Measurements from ENCODE around the gene UTP3.
"Not testable (repeated sequence)": the region's sequence is repeated elsewhere in the genome, so short reads cannot be mapped to it uniquely, and the experiment has no call there.

UTP3 gene

DNA sequence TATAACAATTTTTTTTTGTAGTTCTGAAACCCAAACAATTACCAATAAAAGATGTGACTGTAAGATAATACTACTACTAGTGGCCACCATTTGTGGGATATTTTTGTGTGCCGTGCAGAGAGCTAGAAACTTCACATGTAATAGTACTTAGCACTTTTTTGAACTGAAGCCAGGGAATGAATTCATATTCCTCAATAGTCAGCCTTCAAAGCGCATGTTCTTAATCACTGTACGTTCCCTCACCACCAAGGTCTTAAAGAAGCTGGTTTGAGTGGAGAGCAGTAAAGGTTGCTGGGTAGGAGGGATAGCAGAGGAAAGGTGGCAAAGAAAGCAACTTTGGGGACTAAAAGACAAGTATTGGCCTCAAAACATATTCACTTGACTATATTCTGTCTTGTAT, 23.8 kb downstream of the UTP3 start:
- Histone ChIP-seq H3K27me3 (ENCODE audit: control insufficient read depth, insufficient read depth, low read length) (no peaks in the 10 kb centered on the region), H3K27ac (ENCODE audit: low read depth, low read length) (no peak overlapping the region), H3K4me3 (ENCODE audit: low read length) (no peak overlapping the region), H3K9ac (ENCODE audit: low read length) (no peak overlapping the region), H3K36me3 (ENCODE audit: control insufficient read depth, insufficient read depth, low read length) (no peaks in the 10 kb centered on the region), H3K4me1 (ENCODE audit: control insufficient read depth, insufficient read depth, low read length) (peaks cover under 1% of the 10 kb centered on the region)

DNA sequence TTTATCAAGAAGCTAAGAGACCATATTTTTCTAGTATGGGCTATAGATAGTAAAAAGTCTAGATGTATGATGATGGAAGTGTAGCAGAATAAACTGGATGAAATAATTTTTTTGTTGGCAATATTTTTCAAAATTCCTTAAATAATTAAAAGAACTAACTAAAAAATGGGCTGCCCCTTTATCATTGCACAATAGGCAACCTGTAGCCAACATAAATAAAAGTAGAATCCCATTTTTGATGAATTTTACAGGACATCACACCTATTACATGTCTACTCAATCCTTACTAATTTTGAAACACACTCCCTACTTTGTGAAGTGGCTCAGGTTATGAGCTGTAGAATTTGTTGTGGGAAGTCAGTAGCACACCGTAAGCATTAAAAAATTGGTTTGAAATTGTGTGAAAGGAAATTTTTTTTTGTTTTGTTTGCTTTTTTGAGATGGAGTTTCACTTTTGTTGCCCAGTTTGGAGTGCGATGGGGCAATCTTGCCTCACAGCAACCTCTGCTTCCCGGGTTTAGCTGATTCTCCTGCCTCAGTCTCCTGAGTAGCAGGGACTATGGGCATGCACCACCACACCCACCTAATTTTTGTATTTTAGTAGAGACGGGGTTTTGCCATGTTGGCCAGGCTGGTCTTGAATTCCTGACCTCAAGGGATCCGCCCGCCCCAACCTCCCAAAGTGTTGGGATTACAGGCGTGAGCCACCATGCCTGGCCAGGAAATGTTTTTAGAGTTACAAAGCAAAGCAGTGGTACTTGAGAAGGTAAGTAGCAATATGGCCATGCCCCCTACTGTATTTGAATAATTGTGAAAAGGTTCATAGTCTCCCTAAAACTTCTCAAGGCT, 24.5 kb downstream of the UTP3 start:
- Histone ChIP-seq H3K4me1 (ENCODE audit: control insufficient read depth, insufficient read depth, low read length) (no peaks in the 10 kb centered on the region), H3K9ac (ENCODE audit: low read length) (no peak overlapping the region), H3K27me3 (ENCODE audit: control insufficient read depth, insufficient read depth, low read length) (no peaks in the 10 kb centered on the region), H3K4me3 (ENCODE audit: low read length) (no peak overlapping the region), H3K36me3 (ENCODE audit: control insufficient read depth, insufficient read depth, low read length) (no peaks in the 10 kb centered on the region), H3K27ac (ENCODE audit: low read depth, low read length) (no peak overlapping the region)

- Histone ChIP-seq H3K27ac (ENCODE audit: low read depth, low read length) (no peak overlapping the region), H3K4me3 (ENCODE audit: low read length) (no peak overlapping the region), H3K9ac (ENCODE audit: low read length) (no peak overlapping the region), H3K27me3 (ENCODE audit: control insufficient read depth, insufficient read depth, low read length) (no peaks in the 10 kb centered on the region), H3K4me1 (ENCODE audit: control insufficient read depth, insufficient read depth, low read length) (no peaks in the 10 kb centered on the region), H3K36me3 (ENCODE audit: control insufficient read depth, insufficient read depth, low read length) (no peaks in the 10 kb centered on the region)
Measured at GRCh38 chr4:70713453-70714078, 25.2 kb downstream of the UTP3 start.

DNA sequence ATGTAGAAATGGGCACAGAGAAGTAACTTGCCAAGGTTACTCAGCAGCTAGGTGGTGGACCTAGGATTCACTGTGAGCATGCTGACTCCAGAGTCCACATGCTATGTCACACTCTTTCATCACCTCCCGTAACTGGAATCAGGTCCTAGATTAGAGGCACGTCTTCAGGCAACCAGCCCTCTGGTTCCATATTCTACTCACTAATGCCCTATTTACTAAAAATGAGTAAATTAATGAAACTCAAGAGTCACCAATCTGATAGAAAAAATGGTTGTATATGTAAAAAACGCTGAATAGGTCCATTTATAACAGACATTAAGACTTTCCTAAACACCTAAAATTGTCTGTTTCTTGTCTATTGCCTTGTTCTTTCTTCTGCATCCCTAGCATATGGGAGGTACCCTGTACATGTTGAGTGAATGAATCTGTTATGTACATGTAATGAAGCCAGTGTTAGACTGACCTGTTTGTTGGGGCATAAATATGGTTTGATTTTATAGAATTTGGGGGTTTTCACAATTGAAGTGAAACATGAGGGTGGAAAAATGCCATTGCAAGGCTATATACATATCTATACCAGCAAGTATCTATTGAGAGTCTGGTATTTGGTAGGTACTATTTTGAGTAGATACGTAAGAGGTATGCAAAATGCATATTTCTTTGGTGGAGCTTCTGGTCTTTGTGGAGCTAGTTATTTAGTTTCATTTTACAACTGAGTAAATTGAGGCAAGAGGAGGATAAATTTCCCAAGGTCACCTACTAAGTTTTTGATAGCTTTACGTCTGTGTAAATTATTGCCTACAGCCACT, 26.0 kb downstream of the UTP3 start:
- H3K9ac ChIP-seq (ENCODE audit: low read length): no peak overlapping the region
- H3K4me1 ChIP-seq (ENCODE audit: control insufficient read depth, insufficient read depth, low read length): no peaks in the 10 kb centered on the region
- no peaks in the 10 kb centered on the region for H3K27me3 ChIP-seq (ENCODE audit: control insufficient read depth, insufficient read depth, low read length)
- H3K27ac ChIP-seq (ENCODE audit: low read depth, low read length): no peak overlapping the region
- no peak overlapping the region for H3K4me3 ChIP-seq (ENCODE audit: low read length)
- H3K36me3 ChIP-seq (ENCODE audit: control insufficient read depth, insufficient read depth, low read length): no peaks in the 10 kb centered on the region

DNA sequence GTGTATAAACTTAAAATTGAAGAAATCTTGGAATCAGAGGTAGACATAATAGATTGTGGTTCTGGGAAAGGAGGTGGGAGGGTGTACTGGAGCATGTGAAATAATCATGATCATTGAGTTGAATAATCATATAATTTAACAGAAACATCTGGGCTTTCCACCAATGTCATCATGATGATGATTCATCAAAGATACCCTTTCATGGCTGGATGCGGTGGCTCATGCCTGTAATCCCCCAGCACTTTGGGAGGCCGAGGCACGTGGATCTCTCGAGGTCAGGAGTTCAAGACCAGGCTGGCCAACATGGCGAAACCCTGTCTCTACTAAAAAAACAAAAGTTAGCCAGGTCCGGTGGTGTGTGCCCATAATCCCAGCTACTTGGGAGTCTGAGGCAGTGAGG, 26.8 kb downstream of the UTP3 start:
- Histone ChIP-seq H3K9ac (ENCODE audit: low read length) (no peak overlapping the region), H3K27me3 (ENCODE audit: control insufficient read depth, insufficient read depth, low read length) (no peaks in the 10 kb centered on the region), H3K36me3 (ENCODE audit: control insufficient read depth, insufficient read depth, low read length) (no peaks in the 10 kb centered on the region), H3K27ac (ENCODE audit: low read depth, low read length) (no peak overlapping the region), H3K4me1 (ENCODE audit: control insufficient read depth, insufficient read depth, low read length) (no peaks in the 10 kb centered on the region), H3K4me3 (ENCODE audit: low read length) (no peak overlapping the region)

GRCh38 chr4:70718811-70719604, 30.7 kb downstream of the UTP3 start:
- Histone ChIP-seq H3K36me3 (ENCODE audit: control insufficient read depth, insufficient read depth, low read length) (no peaks in the 10 kb centered on the region), H3K9ac (ENCODE audit: low read length) (no peak overlapping the region), H3K4me1 (ENCODE audit: control insufficient read depth, insufficient read depth, low read length) (peaks cover 4% of the 10 kb centered on the region), H3K4me3 (ENCODE audit: low read length) (no peak overlapping the region), H3K27ac (ENCODE audit: low read depth, low read length) (no peak overlapping the region), H3K27me3 (ENCODE audit: control insufficient read depth, insufficient read depth, low read length) (no peaks in the 10 kb centered on the region)

DNA sequence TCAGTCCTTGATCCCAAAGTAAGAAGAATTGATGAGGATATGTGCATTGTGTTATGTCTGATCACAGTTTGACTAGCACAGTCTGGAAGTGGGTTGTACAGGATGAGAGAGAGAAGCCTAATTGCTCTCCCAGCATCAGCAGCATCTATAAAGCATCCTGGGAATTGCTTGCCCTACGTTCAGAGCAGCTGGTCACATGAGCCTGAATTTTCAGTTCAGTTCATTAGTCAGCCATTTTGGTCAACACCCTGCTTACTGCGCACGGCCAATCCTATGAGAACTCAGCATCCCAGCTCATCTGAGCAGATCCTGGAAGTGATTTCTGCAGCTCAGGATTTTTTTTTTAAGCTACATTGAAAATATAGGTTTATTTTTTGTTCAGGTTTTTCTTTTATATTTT, 33.4 kb downstream of the UTP3 start, which contains the start of gene RUFY3:
RUFY3 (plus strand) TSS at position 218 of the 400 bp plus-strand sequence. CDS start 610 bp downstream, outside the sequence.
- Histone ChIP-seq H3K9ac (ENCODE audit: low read length) (no peak within 1 kb of the TSS), H3K4me3 (ENCODE audit: low read length) (peak within 1 kb of the TSS; percentile 64)

DNA sequence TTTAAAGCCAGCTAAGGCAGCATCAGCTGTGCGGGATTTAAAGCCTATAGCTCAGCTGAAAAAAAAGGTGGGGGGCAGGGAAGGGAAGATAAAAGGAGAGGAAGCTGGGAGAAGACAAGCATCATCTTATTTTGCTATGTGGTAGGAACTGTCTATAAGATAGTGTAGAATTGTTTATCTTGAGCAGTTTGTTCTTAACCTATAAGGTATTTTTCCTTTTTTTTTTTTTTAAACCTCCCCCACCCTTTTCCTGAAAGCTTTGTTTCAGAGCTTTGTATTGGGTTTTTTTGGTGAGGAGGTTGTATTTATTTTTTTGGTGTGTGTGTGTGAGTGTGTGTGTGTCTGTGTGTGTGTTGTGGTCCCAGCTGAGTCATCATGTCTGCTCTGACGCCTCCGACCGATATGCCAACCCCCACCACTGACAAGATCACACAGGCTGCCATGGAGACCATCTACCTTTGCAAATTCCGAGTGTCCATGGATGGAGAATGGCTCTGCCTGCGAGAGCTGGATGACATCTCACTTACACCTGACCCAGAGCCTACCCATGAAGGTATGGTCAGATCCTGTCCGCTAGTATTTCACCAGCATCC, 34.0 kb downstream of the UTP3 start:
- Histone ChIP-seq H3K9ac (ENCODE audit: low read length) (no peak overlapping the region), H3K4me1 (ENCODE audit: control insufficient read depth, insufficient read depth, low read length) (peaks cover 4% of the 10 kb centered on the region), H3K27me3 (ENCODE audit: control insufficient read depth, insufficient read depth, low read length) (no peaks in the 10 kb centered on the region), H3K27ac (ENCODE audit: low read depth, low read length) (peak overlapping the region; percentile 74), H3K36me3 (ENCODE audit: control insufficient read depth, insufficient read depth, low read length) (peaks cover 3% of the 10 kb centered on the region), H3K4me3 (ENCODE audit: low read length) (peak overlapping the region; percentile 64)

More for the DNA sequence above, 33.4 kb downstream of the UTP3 start, which contains the start of gene RUFY3:
- H3K36me3 ChIP-seq (ENCODE audit: control insufficient read depth, insufficient read depth, low read length): peaks cover 3% of the 10 kb centered on the region
- no peaks in the 10 kb centered on the region for H3K27me3 ChIP-seq (ENCODE audit: control insufficient read depth, insufficient read depth, low read length)
- H3K4me1 ChIP-seq (ENCODE audit: control insufficient read depth, insufficient read depth, low read length): peaks cover 4% of the 10 kb centered on the region
- peak within 1 kb of the TSS; percentile 74 for H3K27ac ChIP-seq (ENCODE audit: low read depth, low read length)

GRCh38 chr4:70724463-70724862, 36.1 kb downstream of the UTP3 start:
- H3K9ac ChIP-seq (ENCODE audit: low read length): no peak overlapping the region
- peaks cover 3% of the 10 kb centered on the region for H3K36me3 ChIP-seq (ENCODE audit: control insufficient read depth, insufficient read depth, low read length)
- peaks cover 4% of the 10 kb centered on the region for H3K4me1 ChIP-seq (ENCODE audit: control insufficient read depth, insufficient read depth, low read length)
- no peak overlapping the region for H3K4me3 ChIP-seq (ENCODE audit: low read length)
- H3K27me3 ChIP-seq (ENCODE audit: control insufficient read depth, insufficient read depth, low read length): no peaks in the 10 kb centered on the region
- H3K27ac ChIP-seq (ENCODE audit: low read depth, low read length): no peak overlapping the region

DNA sequence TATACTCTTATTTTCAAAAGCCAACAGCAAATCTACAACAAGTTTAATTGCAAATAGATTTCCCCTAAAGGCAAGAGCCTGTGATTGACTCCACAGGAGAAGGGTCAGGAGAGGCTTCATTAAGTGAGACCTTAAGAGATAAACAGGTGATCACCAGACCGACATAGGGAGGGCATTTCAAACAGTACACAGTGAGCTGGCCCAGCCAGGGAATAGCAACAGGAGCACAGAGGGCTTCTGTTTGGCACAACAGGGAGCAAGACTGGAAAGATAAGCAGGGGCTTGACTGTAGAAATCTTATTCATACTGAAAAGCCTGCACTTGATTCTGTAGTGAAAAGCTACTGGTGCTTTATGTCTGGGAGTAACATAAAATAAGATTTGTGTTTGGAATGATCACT, 37.3 kb downstream of the UTP3 start:
- no peak overlapping the region for H3K9ac ChIP-seq (ENCODE audit: low read length)
- H3K36me3 ChIP-seq (ENCODE audit: control insufficient read depth, insufficient read depth, low read length): peaks cover 3% of the 10 kb centered on the region
- no peak overlapping the region for H3K4me3 ChIP-seq (ENCODE audit: low read length)
- H3K4me1 ChIP-seq (ENCODE audit: control insufficient read depth, insufficient read depth, low read length): peaks cover 4% of the 10 kb centered on the region
- H3K27me3 ChIP-seq (ENCODE audit: control insufficient read depth, insufficient read depth, low read length): no peaks in the 10 kb centered on the region
- no peak overlapping the region for H3K27ac ChIP-seq (ENCODE audit: low read depth, low read length)

- not testable (repeated sequence) for H3K9ac ChIP-seq (ENCODE audit: low read length); H3K4me1 ChIP-seq (ENCODE audit: control insufficient read depth, insufficient read depth, low read length); H3K27me3 ChIP-seq (ENCODE audit: control insufficient read depth, insufficient read depth, low read length); H3K4me3 ChIP-seq (ENCODE audit: low read length); H3K36me3 ChIP-seq (ENCODE audit: control insufficient read depth, insufficient read depth, low read length); H3K27ac ChIP-seq (ENCODE audit: low read depth, low read length)
Measured at GRCh38 chr4:70726515-70726914, 38.2 kb downstream of the UTP3 start.

Measured in rectal smooth muscle tissue (tissue), 1 donor.